ENCODE results near the gene C16orf78.
"Not testable (repeated sequence)": the region's sequence is repeated elsewhere in the genome, so short reads cannot be mapped to it uniquely, and the experiment has no call there.

Gene C16orf78

DNA sequence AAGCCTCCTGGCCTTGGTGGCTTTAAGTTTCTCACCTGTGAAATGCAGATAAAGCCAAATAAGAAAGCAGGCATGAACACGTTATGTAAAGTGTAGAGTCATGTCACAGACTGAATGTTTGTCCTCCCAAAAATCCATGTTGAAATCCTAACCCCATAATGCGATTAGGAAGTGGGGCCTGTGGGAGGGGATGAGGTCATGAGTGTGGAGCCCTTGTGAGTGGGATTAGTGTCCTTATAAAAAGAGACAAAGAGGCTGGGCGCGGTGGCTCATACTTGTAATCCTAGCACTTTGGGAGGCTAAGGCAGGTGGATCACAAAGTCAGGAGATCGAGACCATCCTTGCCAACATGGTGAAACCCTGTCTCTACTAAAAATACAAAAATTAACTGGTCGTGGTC lies 19.5 kb upstream of the C16orf78 start:
- no peaks in the 10 kb centered on the region for H3K9me3 Mint-ChIP-seq
- H3K27ac Mint-ChIP-seq = no peak overlapping the region
- H3K4me1 Mint-ChIP-seq (ENCODE audit: low read depth in 2 of 2) = no peaks in the 10 kb centered on the region
- peaks cover 14 to 54% of the 10 kb centered on the region in 2 donors for H3K27me3 Mint-ChIP-seq
- H3K36me3 Mint-ChIP-seq (ENCODE audit: insufficient read depth) = no peaks in the 10 kb centered on the region
- DNase-seq (no peak), ATAC-seq (replicated peaks) (no peak)
- no peak overlapping the region for H3K4me3 Mint-ChIP-seq

- Mint-ChIP-seq H3K9me3 (no peaks in the 10 kb centered on the region), H3K27ac (no peak overlapping the region), H3K36me3 (ENCODE audit: insufficient read depth) (no peaks in the 10 kb centered on the region), H3K4me1 (ENCODE audit: low read depth in 2 of 2) (no peaks in the 10 kb centered on the region), H3K4me3 (no peak overlapping the region), H3K27me3 (peaks cover 14 to 54% of the 10 kb centered on the region in 2 donors)
- ATAC-seq (replicated peaks) (no peak), DNase-seq (no peak)
These were observed 18.6 kb upstream of the C16orf78 start for GRCh38 chr16:49354991-49355390.

- Mint-ChIP-seq H3K27me3 (peaks cover 8 to 44% of the 10 kb centered on the region in 2 donors), H3K9me3 (no peaks in the 10 kb centered on the region), H3K4me1 (ENCODE audit: low read depth in 2 of 2) (no peaks in the 10 kb centered on the region), H3K27ac (no peak overlapping the region), H3K4me3 (no peak overlapping the region), H3K36me3 (ENCODE audit: insufficient read depth) (no peaks in the 10 kb centered on the region)
- ATAC-seq (replicated peaks) (no peak), DNase-seq (no peak)
These were observed 17.5 kb upstream of the C16orf78 start for GRCh38 chr16:49355933-49356665.

- DNase-seq (no peak), ATAC-seq (replicated peaks) (no peak)
- peaks cover 7 to 39% of the 10 kb centered on the region in 2 donors for H3K27me3 Mint-ChIP-seq
- H3K9me3 Mint-ChIP-seq = no peaks in the 10 kb centered on the region
- no peaks in the 10 kb centered on the region for H3K36me3 Mint-ChIP-seq (ENCODE audit: insufficient read depth)
- no peak overlapping the region for H3K27ac Mint-ChIP-seq
- no peak overlapping the region for H3K4me3 Mint-ChIP-seq
- no peaks in the 10 kb centered on the region for H3K4me1 Mint-ChIP-seq (ENCODE audit: low read depth in 2 of 2)
These were observed 16.7 kb upstream of the C16orf78 start for GRCh38 chr16:49356728-49357488.

DNA sequence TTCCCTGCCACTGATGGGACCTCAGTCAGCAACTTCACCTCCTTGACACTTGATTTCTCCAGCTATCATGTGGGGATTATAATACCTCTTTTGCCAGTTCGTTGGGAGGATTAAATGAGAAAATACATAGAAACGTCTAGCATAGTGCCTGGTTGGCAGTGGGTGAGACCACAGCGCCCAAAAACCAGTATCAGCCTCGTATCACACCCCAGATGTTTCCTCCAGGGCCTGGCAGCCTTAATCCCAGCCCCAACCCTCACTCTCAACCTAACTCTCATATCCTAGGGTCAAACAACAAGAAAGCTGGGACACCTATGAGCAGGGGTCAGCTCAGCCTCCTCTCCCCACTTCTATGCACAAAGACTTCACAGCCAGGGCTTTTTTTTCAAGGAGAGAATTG lies 14.0 kb upstream of the C16orf78 start:
- H3K4me1 Mint-ChIP-seq (ENCODE audit: low read depth in 2 of 2) = no peaks in the 10 kb centered on the region

DNA sequence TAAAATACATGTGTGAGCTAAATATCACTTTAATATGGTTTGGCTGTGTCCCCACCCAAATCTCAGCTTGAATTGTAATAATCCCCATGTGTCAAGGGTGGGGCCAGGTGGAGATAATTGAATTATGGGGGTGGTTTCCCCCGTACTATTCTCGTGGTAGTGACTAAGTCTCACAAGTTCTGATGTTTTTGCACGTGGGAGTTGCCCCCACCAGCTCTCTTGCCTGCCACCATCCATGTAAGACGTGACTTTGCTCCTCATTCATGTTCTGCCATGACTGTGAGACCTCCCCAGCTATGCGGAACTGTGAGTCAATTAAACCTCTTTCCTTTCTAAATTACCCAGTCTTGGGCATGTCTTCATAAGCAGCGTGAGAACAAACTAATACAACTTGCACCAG lies 11.9 kb upstream of the C16orf78 start:
- H3K4me3 Mint-ChIP-seq; DNase-seq; H3K9me3 Mint-ChIP-seq; H3K36me3 Mint-ChIP-seq (ENCODE audit: insufficient read depth); H3K4me1 Mint-ChIP-seq (ENCODE audit: low read depth in 2 of 2); ATAC-seq (replicated peaks); H3K27ac Mint-ChIP-seq: not testable (repeated sequence)
- H3K27me3 Mint-ChIP-seq = peaks cover 7 to 30% of the 10 kb centered on the region in 2 donors

More for the DNA sequence above, 14.0 kb upstream of the C16orf78 start:
- no peak overlapping the region for H3K27ac Mint-ChIP-seq
- H3K4me3 Mint-ChIP-seq = no peak overlapping the region
- no peaks in the 10 kb centered on the region for H3K36me3 Mint-ChIP-seq (ENCODE audit: insufficient read depth)
- DNase-seq (no peak), ATAC-seq (replicated peaks) (no peak)
- H3K9me3 Mint-ChIP-seq = no peaks in the 10 kb centered on the region
- H3K27me3 Mint-ChIP-seq = peaks cover 7 to 31% of the 10 kb centered on the region in 2 donors

- no peak overlapping the region for H3K4me3 Mint-ChIP-seq
- H3K9me3 Mint-ChIP-seq = no peaks in the 10 kb centered on the region
- DNase-seq = no peak
These were observed 11.4 kb upstream of the C16orf78 start for GRCh38 chr16:49362230-49362629.

DNA sequence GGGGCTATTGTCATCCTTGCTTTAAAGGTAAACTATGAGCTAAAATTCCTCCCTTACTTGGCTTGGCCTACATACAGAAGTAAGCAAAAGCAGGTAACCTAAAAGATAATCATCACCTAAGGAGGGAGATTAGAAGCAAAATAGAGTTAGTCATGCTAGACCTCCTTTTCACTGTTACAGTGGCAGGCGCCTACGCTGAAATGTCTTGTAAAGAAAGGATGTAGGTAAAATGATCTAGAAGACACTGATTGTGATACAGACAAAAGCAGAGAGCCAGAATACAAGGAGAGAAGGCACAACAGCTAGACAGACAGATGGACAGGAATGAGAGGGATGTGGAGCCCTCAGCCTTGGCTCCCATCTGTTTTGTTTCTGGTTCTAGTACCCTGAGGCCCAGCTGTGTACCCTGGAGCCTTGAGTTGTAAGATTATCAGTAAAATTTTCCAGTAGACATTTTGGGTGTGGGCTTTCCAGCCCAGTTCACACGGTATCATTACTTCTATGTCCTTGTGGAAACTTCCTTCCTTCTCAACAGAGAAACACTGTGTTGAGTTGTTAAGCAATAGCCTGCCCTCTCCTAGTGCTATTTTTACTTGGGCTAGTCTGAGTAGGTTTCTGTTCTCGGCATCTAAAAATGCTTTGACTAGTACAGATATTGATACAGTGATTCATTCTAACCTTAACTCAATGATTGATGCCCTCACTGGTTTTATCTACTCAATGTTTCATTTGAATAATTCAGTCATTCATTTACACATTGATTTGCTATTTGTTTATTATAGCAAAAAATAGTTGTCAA lies 7.7 kb upstream of the C16orf78 start:
- Mint-ChIP-seq H3K27ac (no peak overlapping the region), H3K36me3 (ENCODE audit: insufficient read depth) (no peaks in the 10 kb centered on the region), H3K9me3 (peaks cover 0 to 1% of the 10 kb centered on the region in 2 donors), H3K4me1 (ENCODE audit: low read depth in 2 of 2) (no peaks in the 10 kb centered on the region), H3K27me3 (peaks cover 0 to 15% of the 10 kb centered on the region in 2 donors), H3K4me3 (no peak overlapping the region)
- no peak for DNase-seq
- ATAC-seq (replicated peaks) = no peak

More at GRCh38 chr16:49362230-49362629, 11.4 kb upstream of the C16orf78 start:
- Mint-ChIP-seq H3K36me3 (ENCODE audit: insufficient read depth) (no peaks in the 10 kb centered on the region), H3K27ac (no peak overlapping the region), H3K27me3 (peaks cover 7 to 25% of the 10 kb centered on the region in 2 donors), H3K4me1 (ENCODE audit: low read depth in 2 of 2) (no peaks in the 10 kb centered on the region)
- ATAC-seq (replicated peaks) = no peak

- DNase-seq = no peak
- no peaks in the 10 kb centered on the region for H3K4me1 Mint-ChIP-seq (ENCODE audit: low read depth in 2 of 2)
- peaks cover 0 to 1% of the 10 kb centered on the region in 2 donors for H3K9me3 Mint-ChIP-seq
These were observed 6.9 kb upstream of the C16orf78 start for GRCh38 chr16:49366669-49367068.

GRCh38 chr16:49369651-49370611 lies 3.7 kb upstream of the C16orf78 start:
- ATAC-seq (replicated peaks) = no peak
- no peak overlapping the region for H3K27ac Mint-ChIP-seq
- peaks cover 0 to 5% of the 10 kb centered on the region in 2 donors for H3K9me3 Mint-ChIP-seq
- peaks cover 0 to 7% of the 10 kb centered on the region in 2 donors for H3K27me3 Mint-ChIP-seq
- no peak for DNase-seq
- no peaks in the 10 kb centered on the region for H3K4me1 Mint-ChIP-seq (ENCODE audit: low read depth in 2 of 2)
- no peaks in the 10 kb centered on the region for H3K36me3 Mint-ChIP-seq (ENCODE audit: insufficient read depth)
- H3K4me3 Mint-ChIP-seq = no peak overlapping the region

More at GRCh38 chr16:49366669-49367068, 6.9 kb upstream of the C16orf78 start:
- ATAC-seq (replicated peaks) = no peak
- H3K27ac Mint-ChIP-seq = no peak overlapping the region
- no peak overlapping the region for H3K4me3 Mint-ChIP-seq
- peaks cover 0 to 14% of the 10 kb centered on the region in 2 donors for H3K27me3 Mint-ChIP-seq
- H3K36me3 Mint-ChIP-seq (ENCODE audit: insufficient read depth) = no peaks in the 10 kb centered on the region

- H3K4me1 Mint-ChIP-seq (ENCODE audit: low read depth in 2 of 2) = no peaks in the 10 kb centered on the region
- no peak for ATAC-seq (replicated peaks)
- peaks cover 0 to 29% of the 10 kb centered on the region in 2 donors for H3K27me3 Mint-ChIP-seq
- no peak for DNase-seq
- no peak overlapping the region for H3K27ac Mint-ChIP-seq
- H3K9me3 Mint-ChIP-seq = peaks cover 0 to 3% of the 10 kb centered on the region in 2 donors
- no peak overlapping the region for H3K4me3 Mint-ChIP-seq
- H3K36me3 Mint-ChIP-seq (ENCODE audit: insufficient read depth) = peaks cover 3% of the 10 kb centered on the region
These were observed 2.6 kb downstream of the C16orf78 start for GRCh38 chr16:49376206-49376605.

DNA sequence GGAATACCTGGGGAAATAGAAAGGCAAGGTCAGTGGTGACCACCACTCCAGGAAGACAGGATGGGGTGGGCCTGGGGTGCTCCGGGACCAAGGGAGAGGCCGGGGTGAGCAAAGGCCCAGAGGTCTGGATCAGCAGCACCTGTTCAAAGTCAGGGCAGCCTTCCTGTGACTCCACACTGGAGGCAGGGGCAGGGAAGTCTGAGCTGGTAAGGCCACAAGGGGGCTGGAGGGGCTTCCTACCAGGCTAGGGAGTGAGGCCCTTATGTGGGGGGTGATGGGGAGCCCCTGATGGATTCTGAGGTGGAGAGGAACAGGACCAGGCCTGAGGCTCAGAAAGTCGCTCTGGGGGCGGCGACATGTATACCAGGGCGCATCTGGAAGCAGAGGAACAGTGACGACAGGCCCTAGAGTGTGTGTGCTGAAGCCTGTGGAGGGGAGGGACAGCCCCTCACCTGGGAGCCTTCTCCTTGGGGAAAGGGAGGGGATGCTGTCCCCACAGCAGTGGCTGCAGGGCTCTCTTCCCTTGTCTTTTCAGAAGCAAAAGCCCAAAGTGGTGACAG lies 3.7 kb downstream of the C16orf78 start:
- H3K27me3 Mint-ChIP-seq = peaks cover 0 to 29% of the 10 kb centered on the region in 2 donors
- ATAC-seq (replicated peaks) = no peak
- no peaks in the 10 kb centered on the region for H3K4me1 Mint-ChIP-seq (ENCODE audit: low read depth in 2 of 2)
- H3K27ac Mint-ChIP-seq = no peak overlapping the region
- H3K9me3 Mint-ChIP-seq = peaks cover 0 to 3% of the 10 kb centered on the region in 2 donors
- H3K36me3 Mint-ChIP-seq (ENCODE audit: insufficient read depth) = peaks cover 3% of the 10 kb centered on the region
- no peak overlapping the region for H3K4me3 Mint-ChIP-seq
- DNase-seq = no peak

Measured in effector memory CD8-positive, alpha-beta T cell (primary cell).